A549 treated with Hydrocortisone at 1 μM for 4 hours (cell line): ENCODE measurements around the gene CLDN24. TPM values are rescaled to one million over a fixed set of nuclear protein-coding genes. Genes with fewer than 3 reads are reported as not detected.

Source experiments
- total RNA-seq: library from RNA; stranded (reverse); fragments of 200-300 nt; extraction: Qiagen RNA extraction; gene quantifications from 5 replicates; pipeline ENCODE4 v1.2.3, GENCODE V29; 2022

CLDN24 gene
- total RNA-seq: not detected in 5 replicates

GRCh38 chr4:183322326-183322725, at the start of gene CLDN24:
Gene CLDN24, minus strand, starts transcription at chr4:183322426. Its CDS starts 0 bp downstream, at chr4:183322426.

GRCh38 chr4:183320211-183321059, 1.8 kb downstream of the CLDN24 start, which contains the start of gene CLDN22:
Gene CLDN22, minus strand, starts transcription at chr4:183320276. Its CDS starts 58 bp downstream, at chr4:183320218.

Other genes with a start within 250 kb of the CLDN24 start
- 11.0 to 19.3 TPM (median 17.3 TPM) in 5 replicates for gene WWC2, start 223.2 kb downstream of the CLDN24 start, total RNA-seq
- gene CLDN22, start 2.1 kb downstream of the CLDN24 start, total RNA-seq: not detected in 5 replicates
- gene CDKN2AIP, start 122.2 kb upstream of the CLDN24 start, total RNA-seq: 9.8 to 10.4 TPM (median 9.9 TPM) in 5 replicates
- 7.4 to 10.0 TPM (median 9.4 TPM) in 5 replicates for gene ING2, start 182.6 kb upstream of the CLDN24 start, total RNA-seq